Mucosa of gallbladder (tissue), 1 donor: ENCODE measurements around the gene GFRA1. TPM values are rescaled to one million over a fixed set of nuclear protein-coding genes. Genes with fewer than 3 reads are reported as not detected.
A peak's percentile ranks its signal among the peaks of the same experiment; 100 is the strongest.

Source experiments
- DNase-seq: peaks from one replicate; pipeline ENCODE4 v3.0.0-alpha.2; 2020; ENCODE audit warnings: low spot score
- total RNA-seq: library from RNA; stranded (reverse); gene quantifications from one replicate; pipeline ENCODE4 v1.2.1, GENCODE V29; 2021
- donor health status: DM: no; HTN: no; CAD: no.

The GFRA1 gene
- 18.3 TPM for total RNA-seq

- no peak for DNase-seq
These were observed at the start of gene GFRA1 for GRCh38 chr10:116272440-116273283. TSS of gene GFRA1 (minus strand) at chr10:116273206. CDS start at chr10:116272029, 1,177 bp downstream.

- no peak for DNase-seq
These were observed 43.5 kb upstream of the GFRA1 start for GRCh38 chr10:116316503-116316902.

- no peak for DNase-seq
These were observed 39.5 kb upstream of the GFRA1 start for GRCh38 chr10:116312548-116312947.

- DNase-seq = no peak
These were observed 38.9 kb upstream of the GFRA1 start for GRCh38 chr10:116311706-116312490.

GRCh38 chr10:116311016-116311415 lies 38.0 kb upstream of the GFRA1 start:
- DNase-seq = no peak

- DNase-seq = no peak
These were observed 34.4 kb upstream of the GFRA1 start for GRCh38 chr10:116307455-116307854.

- DNase-seq = no peak
These were observed 33.8 kb upstream of the GFRA1 start for GRCh38 chr10:116306847-116307246.

GRCh38 chr10:116304923-116305322 lies 31.9 kb upstream of the GFRA1 start:
- DNase-seq = no peak

- no peak for DNase-seq
These were observed 27.5 kb upstream of the GFRA1 start for GRCh38 chr10:116300542-116300941.

- DNase-seq = no peak
These were observed 25.6 kb upstream of the GFRA1 start for GRCh38 chr10:116298586-116298985.

GRCh38 chr10:116296291-116296721 lies 23.3 kb upstream of the GFRA1 start:
- no peak for DNase-seq

- no peak for DNase-seq
These were observed 19.5 kb upstream of the GFRA1 start for GRCh38 chr10:116292493-116292892.

GRCh38 chr10:116289652-116290051 lies 16.6 kb upstream of the GFRA1 start:
- no peak for DNase-seq

GRCh38 chr10:116287906-116288501 lies 15.0 kb upstream of the GFRA1 start:
- DNase-seq = peak; percentile 35

- no peak for DNase-seq
These were observed 13.7 kb upstream of the GFRA1 start for GRCh38 chr10:116286626-116287200.

GRCh38 chr10:116281775-116282174 lies 8.8 kb upstream of the GFRA1 start:
- DNase-seq = no peak

GRCh38 chr10:116278846-116279245 lies 5.8 kb upstream of the GFRA1 start:
- DNase-seq = no peak

GRCh38 chr10:116276981-116277380 lies 4.0 kb upstream of the GFRA1 start:
- DNase-seq = no peak

- DNase-seq = no peak
These were observed 1.3 kb upstream of the GFRA1 start for GRCh38 chr10:116274064-116274904.

- DNase-seq = no peak
These were observed 1.2 kb downstream of the GFRA1 start for GRCh38 chr10:116271593-116272439.
